ENCODE data around the gene NXT1. TPM values are rescaled to one million over a fixed set of nuclear protein-coding genes. Genes with fewer than 3 reads are reported as not detected.

The NXT1 gene
- total RNA-seq, 4 donors from 2014 or later: 16.5 to 43.4 (median 22.8) TPM

- Histone ChIP-seq H3K27ac (no peak overlapping the region), H3K9me3 (no peaks in the 10 kb centered on the region), H3K27me3 (no peaks in the 10 kb centered on the region), H3K4me1 (peaks cover 0 to 3% (median 0%) of the 10 kb centered on the region in 4 donors), H3K4me3 (no peak overlapping the region), H3K36me3 (peaks cover 0 to 19% (median 8%) of the 10 kb centered on the region in 4 donors)
- intact Hi-C loops (cut with DNase I; ENCODE audit: low total_unique reads) (no loop called here), in situ Hi-C loops (cut with MboI; ENCODE audit: low pct_ligation_motif_present in 1 of 4, low pct_unique_long_range_greater_than_20kb in 1 of 4, low sequenced_read_pairs in 3 of 4) (no loop called here)
- WGBS, 2 donors (ENCODE audit: low coverage in 1 of 2): 85 to 96% methylated on average over 4 of the region's 4 CpGs
- DNase-seq: no peak
- TF ChIP-seq POLR2A (IDR thresholded peaks at IDR 0.05) (no peak), EP300 (IDR thresholded peaks at IDR 0.05; ENCODE audit: low read depth) (no peak), CTCF (IDR thresholded peaks at IDR 0.05) (no peak), POLR2AphosphoS5 (IDR thresholded peaks at IDR 0.05) (no peak)
Observed at GRCh38 chr20:23393996-23394775, 43.6 kb downstream of the NXT1 start.

DNA sequence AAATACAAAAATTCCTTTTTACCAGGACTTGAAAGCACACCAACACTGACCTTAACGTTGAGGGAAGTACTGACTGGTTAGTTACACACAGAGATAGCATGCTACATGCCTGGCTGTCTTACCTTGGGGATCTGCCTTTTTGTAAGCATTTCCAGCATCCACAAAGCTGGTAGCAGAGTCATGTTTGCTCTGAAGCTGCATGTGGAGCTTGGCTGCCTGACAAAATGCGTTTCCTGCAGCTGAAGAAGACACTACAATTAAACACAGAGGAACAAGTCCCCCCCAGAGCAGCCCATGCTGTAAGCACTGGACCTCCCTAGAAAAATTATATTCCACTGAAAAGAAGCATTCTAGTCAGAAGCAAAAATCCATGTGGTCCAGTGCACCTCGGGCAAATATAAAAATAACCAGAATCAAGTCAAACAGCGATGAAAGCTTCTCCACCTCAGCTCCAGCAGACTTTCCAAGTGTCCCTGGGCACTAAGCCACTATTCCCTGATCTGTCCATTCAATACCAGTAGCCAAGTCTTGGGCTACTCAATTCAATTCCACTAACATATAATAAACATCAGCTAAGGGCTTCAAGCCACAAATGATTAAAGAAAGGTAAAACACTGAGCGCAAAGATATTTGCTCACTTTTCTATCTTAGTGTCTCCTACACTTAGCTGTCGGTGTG lies 46.5 kb downstream of the NXT1 start:
- in situ Hi-C loops (cut with MboI; ENCODE audit: low pct_ligation_motif_present in 1 of 4, low pct_unique_long_range_greater_than_20kb in 1 of 4, low sequenced_read_pairs in 3 of 4): no loop called here
- H3K9me3 ChIP-seq: no peaks in the 10 kb centered on the region
- intact Hi-C loops (cut with DNase I; ENCODE audit: low total_unique reads): no loop called here
- H3K4me1 ChIP-seq: peaks cover 0 to 3% (median 0%) of the 10 kb centered on the region in 4 donors
- TF ChIP-seq CTCF (IDR thresholded peaks at IDR 0.05) (no peak), POLR2AphosphoS5 (IDR thresholded peaks at IDR 0.05) (no peak)
- H3K27ac ChIP-seq: no peak overlapping the region
- no peak for DNase-seq
- H3K27me3 ChIP-seq: no peaks in the 10 kb centered on the region
- WGBS, 2 donors (ENCODE audit: low coverage in 1 of 2): 54 to 96% methylated on average over 3 to 6 of the region's 6 CpGs
- H3K4me3 ChIP-seq: no peak overlapping the region
- peaks cover 0 to 17% (median 4%) of the 10 kb centered on the region in 4 donors for H3K36me3 ChIP-seq

DNA sequence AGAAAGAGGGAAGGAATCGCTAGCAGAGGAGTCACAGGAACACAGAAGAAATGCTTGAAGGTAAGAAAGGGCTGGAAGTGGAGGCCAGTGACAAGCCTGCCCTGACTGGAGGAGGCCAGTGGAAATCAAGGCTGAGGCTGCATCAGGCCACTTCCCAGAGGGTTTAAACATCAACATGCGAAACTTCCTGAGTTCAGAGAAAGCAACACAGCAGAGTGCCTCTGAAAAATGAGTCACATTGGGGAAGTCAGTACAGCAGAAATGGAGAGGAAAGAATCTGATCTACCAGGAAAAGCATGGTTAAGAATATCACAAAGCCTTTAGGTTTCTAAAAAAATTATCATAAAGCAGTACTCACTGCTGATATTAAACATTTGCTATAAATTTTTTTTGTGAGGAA lies 47.4 kb downstream of the NXT1 start:
- H3K4me1 ChIP-seq: peaks cover 0 to 3% (median 0%) of the 10 kb centered on the region in 4 donors
- intact Hi-C loops (cut with DNase I; ENCODE audit: low total_unique reads): no loop called here
- WGBS, 2 donors (ENCODE audit: low coverage in 1 of 2): 83% methylated on average over 2 of the region's 2 CpGs
- H3K36me3 ChIP-seq: peaks cover 0 to 8% (median under 1%) of the 10 kb centered on the region in 4 donors
- DNase-seq: no peak
- H3K4me3 ChIP-seq: no peak overlapping the region
- no peaks in the 10 kb centered on the region for H3K27me3 ChIP-seq
- no peak overlapping the region for H3K27ac ChIP-seq
- in situ Hi-C loops (cut with MboI; ENCODE audit: low pct_ligation_motif_present in 1 of 4, low pct_unique_long_range_greater_than_20kb in 1 of 4, low sequenced_read_pairs in 3 of 4): no loop called here
- H3K9me3 ChIP-seq: no peaks in the 10 kb centered on the region
- no peak for TF ChIP-seq POLR2A (IDR thresholded peaks at IDR 0.05)
- no peak for TF ChIP-seq EP300 (IDR thresholded peaks at IDR 0.05; ENCODE audit: low read depth)
- no peak for TF ChIP-seq CTCF (IDR thresholded peaks at IDR 0.05)
- TF ChIP-seq POLR2AphosphoS5 (IDR thresholded peaks at IDR 0.05): no peak

- Histone ChIP-seq H3K4me1 (peaks cover 0 to 14% (median 5%) of the 10 kb centered on the region in 4 donors), H3K4me3 (no peak overlapping the region), H3K27me3 (no peaks in the 10 kb centered on the region), H3K36me3 (no peaks in the 10 kb centered on the region), H3K27ac (no peak overlapping the region), H3K9me3 (no peaks in the 10 kb centered on the region)
- DNase-seq: no peak
- WGBS, 2 donors (ENCODE audit: low coverage in 1 of 2): 69 to 71% methylated on average over 4 to 6 of the region's 6 CpGs
- in situ Hi-C loops (cut with MboI; ENCODE audit: low pct_ligation_motif_present in 1 of 4, low pct_unique_long_range_greater_than_20kb in 1 of 4, low sequenced_read_pairs in 3 of 4) (no loop called here), intact Hi-C loops (cut with DNase I; ENCODE audit: low total_unique reads) (no loop called here)
- no peak for TF ChIP-seq POLR2AphosphoS5 (IDR thresholded peaks at IDR 0.05)
Observed at GRCh38 chr20:23399568-23400241, 49.1 kb downstream of the NXT1 start.

All from transverse colon (tissue), 4 donors.